Measurements from ENCODE around the gene H6PD. TPM values are rescaled to one million over a fixed set of nuclear protein-coding genes. Genes with fewer than 3 reads are reported as not detected.

The H6PD gene
- total and polyA plus RNA-seq, 9 of the 15 experiments (the other 6 are each of a cell fraction or from before 2014, with no cell fraction given): 0.04 to 2.5 (median 0.95) TPM

DNA sequence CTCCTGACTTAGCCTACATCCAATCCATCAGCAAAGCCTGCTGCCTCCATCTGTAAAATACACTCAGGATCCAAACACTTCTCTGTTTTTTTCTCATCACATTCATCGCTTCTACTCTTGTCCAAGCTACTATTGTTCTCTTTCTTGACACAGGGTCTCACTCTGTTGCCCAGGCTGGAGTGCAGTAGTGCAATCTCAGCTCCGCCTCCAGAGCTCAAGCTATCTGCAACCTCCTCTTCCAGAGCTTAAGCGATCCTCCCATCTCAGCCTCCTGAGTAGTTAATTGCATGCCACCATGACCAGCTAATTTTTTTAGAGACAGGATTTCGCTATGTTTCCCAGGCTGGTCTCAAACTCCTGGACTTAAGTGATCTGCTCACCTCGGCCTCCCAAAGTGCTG, 44.3 kb upstream of the H6PD start (continued):
- TF ChIP-seq CREB5 (CRISPR knock-in tag; IDR thresholded peaks at IDR 0.05) (no peak), SMARCC2 (IDR thresholded peaks at IDR 0.05; ENCODE audit: low read depth) (no peak)
- TF ChIP-seq, protein P1, sequence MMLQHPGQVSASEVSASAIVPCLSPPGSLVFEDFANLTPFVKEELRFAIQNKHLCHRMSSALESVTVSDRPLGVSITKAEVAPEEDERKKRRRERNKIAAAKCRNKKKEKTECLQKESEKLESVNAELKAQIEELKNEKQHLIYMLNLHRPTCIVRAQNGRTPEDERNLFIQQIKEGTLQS (IDR thresholded peaks at IDR 0.05): no peak
- TF ChIP-seq, protein P1 (CRISPR knock-in tag; conservative IDR thresholded peaks at IDR 0.05): no peak

- H3K36me3 ChIP-seq (ENCODE audit: control insufficient read depth, insufficient read depth, low read length): no peaks in the 10 kb centered on the region
- ChIA-PET CTCF (ENCODE audit: low intra/inter-chr PET ratio) (no interaction called here), POLR2A (no interaction called here)
- no peak overlapping the region for H3K9ac ChIP-seq (ENCODE audit: insufficient read depth in 1 of 2, low read depth in 2 of 2, low read length in 2 of 2)
- intact Hi-C loops (cut with micrococcal nuclease) (no loop called here), in situ Hi-C loops (cut with MboI) (loop anchor here (10.0 kb wide), 1 partner anchor 176 kb away; no protein-coding TSS in a partner anchor)
- H2AFZ ChIP-seq (ENCODE audit: low read depth, low read length): no peak overlapping the region
- H3K9me1 ChIP-seq (ENCODE audit: control insufficient read depth, insufficient read depth, low read length): no peaks in the 10 kb centered on the region
- H3K4me3 ChIP-seq: no peak overlapping the region
- H3K27me3 ChIP-seq (ENCODE audit: control insufficient read depth in 2 of 2, insufficient read depth in 2 of 2, low read length in 2 of 2): peaks cover 44 to 63% of the 10 kb centered on the region in 2 experiments
- no peaks in the 10 kb centered on the region for H3K9me3 ChIP-seq (replicated peaks; ENCODE audit: control insufficient read depth, insufficient read depth, low read depth, low read length)
- no peak overlapping the region for H3K27ac ChIP-seq (ENCODE audit: extremely low read depth, low read depth, low read length)
- H3K4me1 ChIP-seq (replicated peaks in 1 of 2; ENCODE audit: control insufficient read depth in 2 of 2, insufficient read depth in 2 of 2, low read length in 2 of 2): no peaks in the 10 kb centered on the region
- FAIRE-seq: no peak
- DNase-seq (ENCODE audit: extremely low read depth in 1 of 4, low spot score in 3 of 4): no peak
- WGBS (ENCODE audit: insufficient coverage, low coverage, missing lambda C conversion rate): 5% methylated on average over 10 of the region's 10 CpGs
- H3K79me2 ChIP-seq (ENCODE audit: control insufficient read depth, insufficient read depth, low read length): no peaks in the 10 kb centered on the region
- no peak for ATAC-seq
- no TSS peak for BruUV-seq (replicated peaks)
- H4K20me1 ChIP-seq (replicated peaks; ENCODE audit: control insufficient read depth, insufficient read depth, low read length): 0 out of 2 replicates have a peak, but pooled peaks cover 9% of the 10 kb centered on the region
- TF ChIP-seq, protein P2, sequence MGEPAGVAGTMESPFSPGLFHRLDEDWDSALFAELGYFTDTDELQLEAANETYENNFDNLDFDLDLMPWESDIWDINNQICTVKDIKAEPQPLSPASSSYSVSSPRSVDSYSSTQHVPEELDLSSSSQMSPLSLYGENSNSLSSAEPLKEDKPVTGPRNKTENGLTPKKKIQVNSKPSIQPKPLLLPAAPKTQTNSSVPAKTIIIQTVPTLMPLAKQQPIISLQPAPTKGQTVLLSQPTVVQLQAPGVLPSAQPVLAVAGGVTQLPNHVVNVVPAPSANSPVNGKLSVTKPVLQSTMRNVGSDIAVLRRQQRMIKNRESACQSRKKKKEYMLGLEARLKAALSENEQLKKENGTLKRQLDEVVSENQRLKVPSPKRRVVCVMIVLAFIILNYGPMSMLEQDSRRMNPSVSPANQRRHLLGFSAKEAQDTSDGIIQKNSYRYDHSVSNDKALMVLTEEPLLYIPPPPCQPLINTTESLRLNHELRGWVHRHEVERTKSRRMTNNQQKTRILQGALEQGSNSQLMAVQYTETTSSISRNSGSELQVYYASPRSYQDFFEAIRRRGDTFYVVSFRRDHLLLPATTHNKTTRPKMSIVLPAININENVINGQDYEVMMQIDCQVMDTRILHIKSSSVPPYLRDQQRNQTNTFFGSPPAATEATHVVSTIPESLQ (CRISPR knock-in tag; IDR thresholded peaks at IDR 0.05): no peak
- TF ChIP-seq SNRNP70 (optimal IDR thresholded peaks at IDR 0.05; ENCODE audit: low read depth, low read length): no peak
- TF ChIP-seq MYNN (IDR thresholded peaks at IDR 0.05): no peak
- TF ChIP-seq MYNN (CRISPR knock-in tag; IDR thresholded peaks at IDR 0.05): no peak
- no peak for TF ChIP-seq U2AF1 (optimal IDR thresholded peaks at IDR 0.05; ENCODE audit: low read depth, low read length)
- TF ChIP-seq, protein P3, sequence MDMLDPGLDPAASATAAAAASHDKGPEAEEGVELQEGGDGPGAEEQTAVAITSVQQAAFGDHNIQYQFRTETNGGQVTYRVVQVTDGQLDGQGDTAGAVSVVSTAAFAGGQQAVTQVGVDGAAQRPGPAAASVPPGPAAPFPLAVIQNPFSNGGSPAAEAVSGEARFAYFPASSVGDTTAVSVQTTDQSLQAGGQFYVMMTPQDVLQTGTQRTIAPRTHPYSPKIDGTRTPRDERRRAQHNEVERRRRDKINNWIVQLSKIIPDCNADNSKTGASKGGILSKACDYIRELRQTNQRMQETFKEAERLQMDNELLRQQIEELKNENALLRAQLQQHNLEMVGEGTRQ (CRISPR knock-in tag; IDR thresholded peaks at IDR 0.05): no peak
- TF ChIP-seq CBX8 (IDR thresholded peaks at IDR 0.05; ENCODE audit: borderline replicate concordance, extremely low read depth, low read depth, low read length, poor library complexity, severe bottlenecking): no peak
- H3K4me2 ChIP-seq (ENCODE audit: insufficient read depth, low read length): no peak overlapping the region
Measured at GRCh38 chr1:9191231-9191630, 43.3 kb upstream of the H6PD start.
